Uterus (tissue), 4 donors: ENCODE data around the gene DIDO1. TPM values are rescaled to one million over a fixed set of nuclear protein-coding genes. Genes with fewer than 3 reads are reported as not detected.

Experiments
- DNase-seq, 2 donors: peaks; one replicate each; pipeline ENCODE4 v3.0.0-alpha.2; 2019 to 2020
- H3K27ac ChIP-seq, 2 donors: fragments of 200-600 bp; sonication (generic); 1 replicate in 1 of 2; 2 replicates in 1 of 2; pipeline ENCODE4 v1.5.1; 2016 to 2018
- H3K27me3 ChIP-seq, 2 donors: fragments of 200-600 bp; sonication (generic); one replicate each; pipeline ENCODE4 v1.5.1; 2018 to 2019; ENCODE audit warnings: control low read depth in 1 of 2
- H3K36me3 ChIP-seq, 2 donors: fragments of 200-600 bp; sonication (generic); one replicate each; pipeline ENCODE4 v1.5.1; 2019; ENCODE audit warnings: control low read depth in 1 of 2
- H3K4me1 ChIP-seq, 2 donors: fragments of 200-600 bp; sonication (generic); one replicate each; pipeline ENCODE4 v1.5.1; 2018 to 2019; ENCODE audit warnings: control low read depth in 1 of 2
- H3K4me3 ChIP-seq, 2 donors: fragments of 200-600 bp; sonication (generic); 1 replicate in 1 of 2; 2 replicates in 1 of 2; pipeline ENCODE4 v1.5.1; 2018 to 2019; ENCODE audit warnings: mild to moderate bottlenecking in 1 of 2
- H3K9me3 ChIP-seq, 2 donors: fragments of 200-600 bp; sonication (generic); one replicate each; pipeline ENCODE4 v1.5.1; 2019; ENCODE audit warnings: control low read depth in 1 of 2
- POLR2A ChIP-seq, 2 donors: fragments of 450-650 bp; IDR thresholded peaks; one replicate each; pipeline ENCODE4 v1.6.1; 2016; ENCODE audit warnings: antibody characterized with exemption in 2 of 2, mild to moderate bottlenecking in 1 of 2, moderate library complexity in 1 of 2
- intact Hi-C: fragments of 100-400 bp; cut with DNase I; formaldehyde crosslinking; loops from one replicate; pipeline ENCODE4 v1.15.1; 2023; ENCODE audit warnings: low total_unique reads
- small RNA-seq: library from RNA; depleted of rRNA; stranded (forward); fragments of <200 nt; gene quantifications from one replicate; pipeline ENCODE3, GENCODE V24; 2016
- total RNA-seq, 4 donors: library from RNA; depleted of rRNA in 3 of 4; stranded (reverse); fragments of >200 nt in 3 of 4; gene quantifications; one replicate each; pipeline versions ENCODE4 v1.1.0 to v1.2.4, GENCODE V29; 2014 to 2023
- TF ChIP-seq, protein P1 (sequence below), 4 experiments: fragments of 200-600 bp in 2 of 4; fragments of 450-650 bp in 2 of 4; sonication (generic) in 2 of 4; IDR thresholded peaks; one replicate each; pipeline ENCODE4 v1.5.1; 2016 to 2019; ENCODE audit warnings: antibody characterized with exemption in 4 of 4, mild to moderate bottlenecking in 2 of 4, moderate library complexity in 1 of 4
- donor health status: DM: yes; HTN: yes; CAD: no.

The DIDO1 gene
- total RNA-seq, 4 donors from 2014 or later = 20.9 to 92.8 (median 78.8) TPM

DNA sequence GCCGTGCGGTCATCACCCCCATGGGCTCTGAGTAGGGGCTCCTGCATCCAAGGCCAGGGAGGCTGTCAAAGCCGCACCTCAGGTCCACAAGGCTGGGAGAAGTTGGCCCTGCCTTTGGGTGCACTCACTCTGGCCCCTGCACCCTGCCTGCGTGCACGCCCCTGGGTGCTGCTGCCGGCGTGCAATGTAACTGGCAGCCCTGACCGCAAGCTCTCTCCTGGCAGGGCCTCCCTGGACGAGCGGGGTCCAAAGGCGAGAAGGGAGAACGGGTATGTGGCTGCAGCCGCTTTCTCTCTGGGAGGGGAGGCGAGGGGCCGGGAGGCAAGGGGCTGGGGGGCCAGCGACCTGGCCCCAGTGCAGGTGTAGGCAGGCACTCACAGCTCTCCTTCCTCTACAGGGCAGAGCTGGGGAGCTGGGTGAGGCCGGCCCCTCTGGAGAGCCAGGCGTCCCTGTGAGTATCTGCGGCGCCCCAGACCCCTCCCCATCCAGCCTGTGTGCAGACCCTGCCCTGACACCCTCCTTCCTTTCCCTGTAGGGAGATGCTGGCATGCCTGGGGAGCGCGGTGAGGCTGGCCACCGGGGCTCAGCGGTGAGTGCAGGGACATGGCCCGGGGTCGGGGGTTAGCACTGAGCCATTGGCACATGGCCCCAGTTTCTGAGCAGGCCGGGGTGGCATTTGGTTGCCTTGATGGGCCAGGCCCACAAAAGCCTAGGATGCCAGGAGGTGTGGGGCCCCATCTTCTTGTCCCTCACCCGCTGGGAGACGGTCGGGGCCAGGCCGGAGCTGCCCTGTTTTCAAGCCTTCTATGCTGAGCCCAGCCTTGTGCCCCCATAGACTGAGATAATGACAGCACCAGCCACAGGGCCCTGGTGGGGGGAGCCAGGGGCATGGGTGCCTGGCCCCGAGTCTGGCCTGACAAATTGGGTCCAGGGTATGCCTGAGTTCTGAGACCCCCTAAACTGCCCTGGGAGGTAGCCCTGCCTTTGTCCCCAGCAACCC is 96.8 kb downstream of the DIDO1 start:
- Histone ChIP-seq H3K4me3 (no peak overlapping the region), H3K27ac (no peak overlapping the region), H3K9me3 (no peaks in the 10 kb centered on the region), H3K4me1 (peaks cover 2% of the 10 kb centered on the region in 2 donors), H3K27me3 (no peaks in the 10 kb centered on the region), H3K36me3 (no peaks in the 10 kb centered on the region)
- no peak for TF ChIP-seq POLR2A (IDR thresholded peaks at IDR 0.05)
- TF ChIP-seq, protein P1, sequence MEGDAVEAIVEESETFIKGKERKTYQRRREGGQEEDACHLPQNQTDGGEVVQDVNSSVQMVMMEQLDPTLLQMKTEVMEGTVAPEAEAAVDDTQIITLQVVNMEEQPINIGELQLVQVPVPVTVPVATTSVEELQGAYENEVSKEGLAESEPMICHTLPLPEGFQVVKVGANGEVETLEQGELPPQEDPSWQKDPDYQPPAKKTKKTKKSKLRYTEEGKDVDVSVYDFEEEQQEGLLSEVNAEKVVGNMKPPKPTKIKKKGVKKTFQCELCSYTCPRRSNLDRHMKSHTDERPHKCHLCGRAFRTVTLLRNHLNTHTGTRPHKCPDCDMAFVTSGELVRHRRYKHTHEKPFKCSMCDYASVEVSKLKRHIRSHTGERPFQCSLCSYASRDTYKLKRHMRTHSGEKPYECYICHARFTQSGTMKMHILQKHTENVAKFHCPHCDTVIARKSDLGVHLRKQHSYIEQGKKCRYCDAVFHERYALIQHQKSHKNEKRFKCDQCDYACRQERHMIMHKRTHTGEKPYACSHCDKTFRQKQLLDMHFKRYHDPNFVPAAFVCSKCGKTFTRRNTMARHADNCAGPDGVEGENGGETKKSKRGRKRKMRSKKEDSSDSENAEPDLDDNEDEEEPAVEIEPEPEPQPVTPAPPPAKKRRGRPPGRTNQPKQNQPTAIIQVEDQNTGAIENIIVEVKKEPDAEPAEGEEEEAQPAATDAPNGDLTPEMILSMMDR (IDR thresholded peaks at IDR 0.05) = no peak
- intact Hi-C loops = no loop called here
- DNase-seq = no peak

DNA sequence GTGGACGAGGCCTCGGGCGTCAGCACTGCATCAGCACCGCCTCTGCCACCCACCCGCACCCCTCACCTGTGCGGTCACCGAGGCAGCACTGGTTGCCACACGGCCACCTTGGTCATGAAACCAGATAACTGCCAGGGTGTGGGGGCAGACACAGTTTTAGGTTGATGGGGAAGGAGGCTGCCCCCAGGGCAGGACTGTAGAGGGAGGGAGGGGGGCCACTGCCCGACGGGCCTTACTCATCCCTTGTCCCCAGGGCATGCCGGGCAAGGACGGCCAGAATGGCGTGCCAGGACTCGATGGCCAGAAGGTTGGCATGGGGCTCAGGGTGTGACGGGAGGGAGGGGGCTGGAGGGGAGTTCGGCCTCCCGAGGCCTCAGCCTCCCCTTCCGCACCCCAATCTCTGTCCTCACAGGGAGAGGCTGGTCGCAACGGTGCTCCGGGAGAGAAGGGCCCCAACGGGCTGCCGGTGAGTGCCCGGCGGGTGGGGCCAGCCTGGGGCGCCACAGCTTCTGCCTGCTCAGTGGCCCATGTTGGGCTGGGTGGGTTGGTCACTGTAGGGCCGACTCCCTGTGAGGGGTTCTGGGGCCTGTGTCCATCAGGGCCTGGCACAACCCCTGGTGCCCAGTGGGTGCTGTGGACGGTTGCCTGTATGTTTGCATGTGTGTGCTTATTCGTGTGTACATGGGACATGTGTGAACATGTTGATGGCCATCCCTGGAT is 97.6 kb downstream of the DIDO1 start:
- Histone ChIP-seq H3K27me3 (no peaks in the 10 kb centered on the region), H3K9me3 (no peaks in the 10 kb centered on the region), H3K36me3 (no peaks in the 10 kb centered on the region), H3K4me1 (peaks cover 5 to 7% of the 10 kb centered on the region in 2 donors), H3K4me3 (no peak overlapping the region), H3K27ac (no peak overlapping the region)
- no peak for DNase-seq
- TF ChIP-seq POLR2A (IDR thresholded peaks at IDR 0.05) = no peak
- TF ChIP-seq, protein P1 (IDR thresholded peaks at IDR 0.05) = no peak
- intact Hi-C loops = no loop called here

DNA sequence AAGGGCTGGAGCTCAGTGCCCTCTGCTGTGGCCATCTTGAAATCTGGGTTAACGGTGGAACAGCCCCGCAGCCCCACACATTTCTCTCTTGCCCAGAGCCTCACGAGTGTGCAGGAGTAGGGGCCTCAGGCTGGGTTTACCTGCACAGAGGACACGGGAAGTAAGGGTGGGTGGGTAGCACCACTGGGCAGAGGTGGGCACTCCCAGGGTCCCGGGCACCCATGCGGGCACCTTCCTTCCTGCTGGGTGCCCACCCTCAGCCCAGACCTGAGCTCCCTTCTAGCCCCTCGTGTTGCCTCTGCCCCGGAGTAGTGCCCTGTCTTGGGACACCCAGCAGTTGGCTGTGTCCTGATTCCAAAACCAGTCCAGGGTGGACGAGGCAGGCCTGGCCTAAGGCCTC is 98.3 kb downstream of the DIDO1 start:
- H3K27ac ChIP-seq = no peak overlapping the region

More for the DNA sequence above, 98.3 kb downstream of the DIDO1 start:
- no peak for TF ChIP-seq POLR2A (IDR thresholded peaks at IDR 0.05)
- TF ChIP-seq, protein P1 (IDR thresholded peaks at IDR 0.05) = no peak
- no peak overlapping the region for H3K4me3 ChIP-seq
- H3K4me1 ChIP-seq = peaks cover 5 to 7% of the 10 kb centered on the region in 2 donors
- DNase-seq = no peak
- intact Hi-C loops = no loop called here
- H3K9me3 ChIP-seq = no peaks in the 10 kb centered on the region
- H3K27me3 ChIP-seq = no peaks in the 10 kb centered on the region
- no peaks in the 10 kb centered on the region for H3K36me3 ChIP-seq

Small RNA genes within 50 kb of the gene (small RNA-seq; reads per million reads assigned to genes)
- not detected for gene DPH3P1

Other genes starting within 250 kb of the DIDO1 start
- not detected for gene NTSR1, start 217.7 kb downstream of the DIDO1 start, total RNA-seq
- 10 to 100 TPM in 2 of 4 donors, 1 to 10 TPM in 2; 2.6 to 19.1 (median 10.3) TPM for gene MRGBP, start 130.0 kb downstream of the DIDO1 start, total RNA-seq
- 10 to 100 TPM; 16.5 to 48.7 (median 31.2) TPM for gene OGFR, start 121.7 kb downstream of the DIDO1 start, total RNA-seq
- 10 to 100 TPM in 2 of 4 donors, 1 to 10 TPM in 1, under 1 TPM in 1; 0.59 to 75.4 (median 16.3) TPM for gene COL9A3, start 109.5 kb downstream of the DIDO1 start, total RNA-seq
- gene TCFL5, start 64.7 kb downstream of the DIDO1 start, total RNA-seq = 10 to 100 TPM in 3 of 4 donors, 1 to 10 TPM in 1; 5.3 to 20.0 (median 14.2) TPM
- 10 to 100 TPM; 16.4 to 48.6 (median 40.0) TPM for gene GID8, start 11.6 kb upstream of the DIDO1 start, total RNA-seq
- gene SLC17A9, start 26.2 kb upstream of the DIDO1 start, total RNA-seq = 1 to 10 TPM in 2 of 4 donors, under 1 TPM in 1, not detected in 1; 0.26 to 5.4 (median 1.6) TPM
- not detected for gene BHLHE23, start 80.5 kb upstream of the DIDO1 start, total RNA-seq